GM19240 (cell line): ENCODE measurements around the gene ELMO1.

Source experiments
- DNase-seq: peaks from one replicate; pipeline ENCODE4 v3.0.0; 2011; ENCODE audit warnings: low spot score; ENCODE audit not compliant: insufficient read length

The ELMO1 gene

GRCh38 chr7:37475646-37476045 lies 27.0 kb upstream of the ELMO1 start:
- no peak for DNase-seq

- no peak for DNase-seq
Measured at GRCh38 chr7:37471619-37472018, 23.0 kb upstream of the ELMO1 start.

- DNase-seq: no peak
Measured at GRCh38 chr7:37467002-37467401, 18.3 kb upstream of the ELMO1 start.

- no peak for DNase-seq
Measured at GRCh38 chr7:37462138-37462537, 13.5 kb upstream of the ELMO1 start.

- DNase-seq: no peak
Measured at GRCh38 chr7:37455081-37455480, 6.4 kb upstream of the ELMO1 start.

- no peak for DNase-seq
Measured at GRCh38 chr7:37452346-37452745, 3.7 kb upstream of the ELMO1 start.

GRCh38 chr7:37450035-37450434 lies 1.4 kb upstream of the ELMO1 start:
- no peak for DNase-seq

- DNase-seq: no peak
Measured at GRCh38 chr7:37449621-37450020, 957 bp upstream of the ELMO1 start.

GRCh38 chr7:37448011-37448635 lies 541 bp downstream of the ELMO1 start:
- no peak for DNase-seq

- DNase-seq: no peak
Measured at GRCh38 chr7:37446371-37446770, 2.3 kb downstream of the ELMO1 start.

GRCh38 chr7:37445790-37446189 lies 2.9 kb downstream of the ELMO1 start:
- no peak for DNase-seq

- DNase-seq: no peak
Measured at GRCh38 chr7:37445064-37445723, 3.5 kb downstream of the ELMO1 start.

- no peak for DNase-seq
Measured at GRCh38 chr7:37443627-37444026, 5.0 kb downstream of the ELMO1 start.

GRCh38 chr7:37442268-37442667 lies 6.4 kb downstream of the ELMO1 start:
- no peak for DNase-seq

GRCh38 chr7:37441816-37442215 lies 6.8 kb downstream of the ELMO1 start:
- no peak for DNase-seq

- DNase-seq: no peak
Measured at GRCh38 chr7:37441386-37441760, 7.3 kb downstream of the ELMO1 start.

GRCh38 chr7:37440738-37441385 lies 7.8 kb downstream of the ELMO1 start:
- DNase-seq: no peak

GRCh38 chr7:37439653-37440026 lies 9.0 kb downstream of the ELMO1 start:
- DNase-seq: no peak

- DNase-seq: no peak
Measured at GRCh38 chr7:37438906-37439652, 9.6 kb downstream of the ELMO1 start.

GRCh38 chr7:37435156-37435855 lies 13.4 kb downstream of the ELMO1 start:
- DNase-seq: no peak

GRCh38 chr7:37434529-37434928 lies 14.1 kb downstream of the ELMO1 start:
- DNase-seq: no peak

- no peak for DNase-seq
Measured at GRCh38 chr7:37433166-37433565, 15.5 kb downstream of the ELMO1 start.
